Liver (tissue), 9 donors: ENCODE data around the gene POLD2. TPM values are rescaled to one million over a fixed set of nuclear protein-coding genes. Genes with fewer than 3 reads are reported as not detected.

ENCODE experiments used
- DNase-seq: peaks from one replicate; pipeline ENCODE4 v3.0.0-alpha.2; 2017; ENCODE audit warnings: low spot score
- H3K27ac ChIP-seq, 2 donors: one replicate each; pipeline ENCODE4 v1.7.0; 2013; ENCODE audit warnings: inconsistent platforms in 2 of 2, low read length in 2 of 2, control low read depth in 1 of 2, low read depth in 1 of 2, mild to moderate bottlenecking in 1 of 2
- H3K27me3 ChIP-seq, 4 donors: one replicate each; pipeline versions ENCODE4 v1.6.1 to v1.7.0; 2013; ENCODE audit warnings: low read length in 3 of 4, inconsistent platforms in 1 of 4, mild to moderate bottlenecking in 1 of 4, moderate library complexity in 1 of 4; ENCODE audit not compliant: control insufficient read depth in 4 of 4, insufficient read depth in 4 of 4
- H3K36me3 ChIP-seq, 4 donors: one replicate each; pipeline versions ENCODE4 v1.6.1 to v1.7.0; 2013; ENCODE audit warnings: low read length in 3 of 4, mild to moderate bottlenecking in 3 of 4, low read depth in 1 of 4, moderate library complexity in 1 of 4; ENCODE audit not compliant: control insufficient read depth in 4 of 4, insufficient read depth in 3 of 4
- H3K4me1 ChIP-seq, 4 donors: one replicate each; pipeline versions ENCODE4 v1.6.1 to v1.7.0; 2013; ENCODE audit warnings: low read length in 3 of 4, mild to moderate bottlenecking in 3 of 4, moderate library complexity in 1 of 4; ENCODE audit not compliant: control insufficient read depth in 4 of 4, insufficient read depth in 4 of 4
- H3K4me3 ChIP-seq, 3 donors: one replicate each; pipeline versions ENCODE4 v1.6.1 to v1.7.0; 2013; ENCODE audit warnings: low read length in 3 of 3, control low read depth in 1 of 3, low read depth in 1 of 3, mild to moderate bottlenecking in 1 of 3
- H3K9ac ChIP-seq, 2 donors: one replicate each; pipeline ENCODE4 v1.7.0; 2013; ENCODE audit warnings: low read length in 2 of 2, mild to moderate bottlenecking in 2 of 2, moderate library complexity in 2 of 2, control low read depth in 1 of 2, low read depth in 1 of 2
- H3K9me3 ChIP-seq, 4 donors: one replicate each; pipeline versions ENCODE4 v1.6.1 to v1.7.0; 2013; ENCODE audit warnings: low read length in 3 of 4; ENCODE audit not compliant: control insufficient read depth in 4 of 4
- CTCF ChIP-seq: fragments of 150-350 bp; IDR thresholded peaks from 2 replicates; pipeline ENCODE4 v1.5.1; 2017; ENCODE audit warnings: improper control_type of control experiment, low read depth, low read length; ENCODE audit not compliant: missing input control
- EGR1 ChIP-seq, 2 donors: IDR thresholded peaks; 2 replicates each; pipeline ENCODE4 v1.6.1; 2016 to 2018; ENCODE audit warnings: antibody characterized with exemption in 2 of 2, low read depth in 2 of 2
- FOXA1 ChIP-seq: IDR thresholded peaks from 2 replicates; pipeline ENCODE4 v1.6.1; 2016; ENCODE audit warnings: antibody characterized with exemption
- FOXA2 ChIP-seq: IDR thresholded peaks from 2 replicates; pipeline ENCODE4 v1.6.1; 2016; ENCODE audit warnings: antibody characterized with exemption
- GABPA ChIP-seq, 2 donors: IDR thresholded peaks in 1 of 2; conservative IDR thresholded peaks in 1 of 2; 2 replicates each; pipeline ENCODE4 v1.6.1; 2016; ENCODE audit warnings: antibody characterized with exemption in 2 of 2, mild to moderate bottlenecking in 1 of 2, moderate library complexity in 1 of 2
- HNF4A ChIP-seq, 2 donors: conservative IDR thresholded peaks; 2 replicates each; pipeline ENCODE4 v1.6.1; 2016; ENCODE audit warnings: antibody characterized with exemption in 2 of 2, mild to moderate bottlenecking in 2 of 2
- HNF4G ChIP-seq: IDR thresholded peaks from 2 replicates; pipeline ENCODE4 v1.6.1; 2016; ENCODE audit warnings: antibody characterized with exemption
- JUND ChIP-seq, 2 donors: IDR thresholded peaks; 2 replicates each; pipeline ENCODE4 v1.6.1; 2016; ENCODE audit warnings: antibody characterized with exemption in 2 of 2
- NR2F2 ChIP-seq: IDR thresholded peaks from 2 replicates; pipeline ENCODE4 v1.6.1; 2016; ENCODE audit warnings: antibody characterized with exemption
- RAD21 ChIP-seq, 2 donors: IDR thresholded peaks; 2 replicates each; pipeline ENCODE4 v1.6.1; 2016; ENCODE audit warnings: antibody characterized with exemption in 2 of 2, mild to moderate bottlenecking in 2 of 2
- RXRA ChIP-seq, 2 donors: IDR thresholded peaks; 2 replicates each; pipeline ENCODE4 v1.6.1; 2017 to 2018; ENCODE audit warnings: antibody characterized with exemption in 2 of 2, mild to moderate bottlenecking in 1 of 2
- SP1 ChIP-seq: IDR thresholded peaks from 2 replicates; pipeline ENCODE4 v1.6.1; 2018; ENCODE audit warnings: antibody characterized with exemption, mild to moderate bottlenecking
- TAF1 ChIP-seq: conservative IDR thresholded peaks from 2 replicates; pipeline ENCODE4 v1.6.1; 2016; ENCODE audit warnings: antibody characterized with exemption, mild to moderate bottlenecking
- YY1 ChIP-seq: IDR thresholded peaks from 2 replicates; pipeline ENCODE4 v1.6.1; 2016; ENCODE audit warnings: antibody characterized with exemption, mild to moderate bottlenecking
- WGBS: extraction: QIAGEN DNeasy Blood & Tissue Kit; methylation state at CpG from one replicate; pipeline ENCODE4 v1.1.7; 2013; 5-methylcytosine and 5-hydroxymethylcytosine counted together
- polyA plus RNA-seq, 2 donors: library from polyadenylated mRNA; stranded (reverse) in 1 of 2; unstranded in 1 of 2; fragments of 200-250 nt in 1 of 2; fragments of >200 nt in 1 of 2; fragmentation: Nextera tagmentation in 1 of 2; extraction: Ambion mirVana in 1 of 2; gene quantifications; one replicate each; pipeline versions ENCODE4 v1.2.1 to v1.2.3, GENCODE V29; 2013 to 2015
- total RNA-seq, 2 donors: library from RNA; depleted of rRNA; stranded (reverse); fragments of >200 nt; gene quantifications; one replicate each; pipeline ENCODE4 v1.2.3, GENCODE V29; 2014
- TF ChIP-seq, protein P1 (sequence below): IDR thresholded peaks from 2 replicates; pipeline ENCODE4 v1.6.1; 2016; ENCODE audit warnings: antibody characterized with exemption, mild to moderate bottlenecking
- TF ChIP-seq, protein P2 (sequence below): IDR thresholded peaks from 2 replicates; pipeline ENCODE4 v1.6.1; 2016; ENCODE audit warnings: antibody characterized with exemption
- TF ChIP-seq, protein P3 (sequence below): IDR thresholded peaks from 2 replicates; pipeline ENCODE4 v1.6.1; 2016; ENCODE audit warnings: antibody characterized with exemption
- donor health status: healthy.
- donor health status: healthy.
- donor health status: healthy.
- donor health status: healthy.
- donor health status: healthy.

Gene POLD2
- total and polyA plus RNA-seq, 4 donors = 53.9 to 101 (median 85.3) TPM

DNA sequence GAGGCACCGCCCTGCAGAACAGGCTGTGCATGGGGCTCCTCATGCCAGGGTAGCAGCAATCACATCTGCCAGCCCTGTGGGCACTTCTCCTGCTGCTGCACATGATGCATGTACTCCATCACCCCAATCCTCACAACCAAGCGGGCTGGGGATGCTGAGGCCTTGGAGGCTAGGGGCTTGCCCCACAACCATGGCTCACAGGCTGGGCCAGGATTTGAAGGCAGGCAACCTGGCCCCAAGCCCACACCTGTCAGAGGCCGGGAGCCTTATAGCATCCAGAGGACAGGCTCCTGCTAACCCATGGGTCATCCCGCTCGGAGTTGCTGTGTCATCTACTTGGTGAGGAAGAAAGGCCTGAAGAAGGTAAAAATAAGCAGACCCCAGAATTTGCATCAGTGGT, 43.2 kb downstream of the POLD2 start:
- no peak for DNase-seq
- Histone ChIP-seq H3K27ac (no peak overlapping the region), H3K9me3 (no peaks in the 10 kb centered on the region), H3K36me3 (peaks cover 5 to 37% (median 15%) of the 10 kb centered on the region in 4 donors), H3K9ac (no peak overlapping the region), H3K4me3 (no peak overlapping the region), H3K27me3 (no peaks in the 10 kb centered on the region), H3K4me1 (peaks cover 13 to 53% (median 31%) of the 10 kb centered on the region in 4 donors)
- WGBS = 93% methylated on average over 5 of the region's 5 CpGs
- no peak for TF ChIP-seq JUND (IDR thresholded peaks at IDR 0.05)
- TF ChIP-seq, protein P1, sequence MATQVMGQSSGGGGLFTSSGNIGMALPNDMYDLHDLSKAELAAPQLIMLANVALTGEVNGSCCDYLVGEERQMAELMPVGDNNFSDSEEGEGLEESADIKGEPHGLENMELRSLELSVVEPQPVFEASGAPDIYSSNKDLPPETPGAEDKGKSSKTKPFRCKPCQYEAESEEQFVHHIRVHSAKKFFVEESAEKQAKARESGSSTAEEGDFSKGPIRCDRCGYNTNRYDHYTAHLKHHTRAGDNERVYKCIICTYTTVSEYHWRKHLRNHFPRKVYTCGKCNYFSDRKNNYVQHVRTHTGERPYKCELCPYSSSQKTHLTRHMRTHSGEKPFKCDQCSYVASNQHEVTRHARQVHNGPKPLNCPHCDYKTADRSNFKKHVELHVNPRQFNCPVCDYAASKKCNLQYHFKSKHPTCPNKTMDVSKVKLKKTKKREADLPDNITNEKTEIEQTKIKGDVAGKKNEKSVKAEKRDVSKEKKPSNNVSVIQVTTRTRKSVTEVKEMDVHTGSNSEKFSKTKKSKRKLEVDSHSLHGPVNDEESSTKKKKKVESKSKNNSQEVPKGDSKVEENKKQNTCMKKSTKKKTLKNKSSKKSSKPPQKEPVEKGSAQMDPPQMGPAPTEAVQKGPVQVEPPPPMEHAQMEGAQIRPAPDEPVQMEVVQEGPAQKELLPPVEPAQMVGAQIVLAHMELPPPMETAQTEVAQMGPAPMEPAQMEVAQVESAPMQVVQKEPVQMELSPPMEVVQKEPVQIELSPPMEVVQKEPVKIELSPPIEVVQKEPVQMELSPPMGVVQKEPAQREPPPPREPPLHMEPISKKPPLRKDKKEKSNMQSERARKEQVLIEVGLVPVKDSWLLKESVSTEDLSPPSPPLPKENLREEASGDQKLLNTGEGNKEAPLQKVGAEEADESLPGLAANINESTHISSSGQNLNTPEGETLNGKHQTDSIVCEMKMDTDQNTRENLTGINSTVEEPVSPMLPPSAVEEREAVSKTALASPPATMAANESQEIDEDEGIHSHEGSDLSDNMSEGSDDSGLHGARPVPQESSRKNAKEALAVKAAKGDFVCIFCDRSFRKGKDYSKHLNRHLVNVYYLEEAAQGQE = no peak
- no peak for TF ChIP-seq YY1
- TF ChIP-seq, protein P2, sequence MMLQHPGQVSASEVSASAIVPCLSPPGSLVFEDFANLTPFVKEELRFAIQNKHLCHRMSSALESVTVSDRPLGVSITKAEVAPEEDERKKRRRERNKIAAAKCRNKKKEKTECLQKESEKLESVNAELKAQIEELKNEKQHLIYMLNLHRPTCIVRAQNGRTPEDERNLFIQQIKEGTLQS = no peak
- no peak for TF ChIP-seq TAF1
- no peak for TF ChIP-seq RAD21 (IDR thresholded peaks at IDR 0.05)
- TF ChIP-seq FOXA1 = no peak
- no peak for TF ChIP-seq CTCF
- no peak for TF ChIP-seq NR2F2
- no peak for TF ChIP-seq RXRA (IDR thresholded peaks at IDR 0.05)

DNA sequence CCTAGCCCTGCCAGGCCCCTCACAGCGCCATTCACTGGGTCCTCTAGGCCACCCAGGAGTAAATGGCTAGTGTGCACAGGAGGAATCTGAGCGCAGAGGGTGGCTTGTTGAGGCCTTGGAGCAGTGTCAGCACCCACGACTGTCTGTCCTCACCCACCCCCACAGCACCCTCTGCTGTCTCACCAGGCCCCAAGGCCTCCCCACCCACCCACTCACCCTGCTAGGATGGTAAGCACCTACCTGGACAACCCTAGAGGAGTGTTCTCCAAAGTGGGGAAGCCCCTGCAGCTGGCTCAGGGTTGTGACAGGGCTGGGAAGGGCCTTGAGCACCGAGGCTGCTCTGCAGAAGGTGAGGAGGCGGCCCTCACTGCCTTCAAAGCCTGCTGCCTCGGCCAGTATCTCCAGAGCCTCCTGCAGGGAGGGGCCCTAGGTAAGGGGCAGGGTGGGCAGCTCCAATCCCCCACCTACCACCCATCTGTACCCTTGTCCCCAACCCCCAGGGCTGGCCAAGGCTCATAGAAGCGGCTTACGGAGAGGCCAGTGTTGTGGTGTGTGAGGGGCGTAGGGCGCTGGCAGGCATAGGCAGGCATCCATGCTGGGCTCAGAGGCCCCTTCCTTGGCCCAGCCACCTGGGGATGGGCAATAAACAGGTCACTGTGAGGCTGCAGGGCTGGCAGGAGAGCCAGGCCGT, 43.9 kb downstream of the POLD2 start:
- WGBS = 89% methylated on average over 11 of the region's 11 CpGs
- no peak for DNase-seq
- Histone ChIP-seq H3K9me3 (no peaks in the 10 kb centered on the region), H3K27me3 (no peaks in the 10 kb centered on the region), H3K27ac (no peak overlapping the region), H3K9ac (no peak overlapping the region), H3K4me3 (no peak overlapping the region), H3K4me1 (peaks cover 13 to 56% (median 33%) of the 10 kb centered on the region in 4 donors), H3K36me3 (peaks cover 5 to 37% (median 15%) of the 10 kb centered on the region in 4 donors)
- TF ChIP-seq RAD21 (IDR thresholded peaks at IDR 0.05) (no peak), CTCF (no peak), JUND (IDR thresholded peaks at IDR 0.05) (no peak), HNF4A (conservative IDR thresholded peaks at IDR 0.05) (no peak), FOXA2 (no peak), YY1 (no peak), FOXA1 (no peak), GABPA (IDR thresholded peaks at IDR 0.05 in 1 of 2, conservative IDR thresholded peaks at IDR 0.05 in 1 of 2) (no peak), SP1 (no peak), RXRA (IDR thresholded peaks at IDR 0.05) (no peak), HNF4G (no peak), EGR1 (IDR thresholded peaks at IDR 0.05; ENCODE audit: low read depth in 2 of 2) (no peak), NR2F2 (no peak)
- TF ChIP-seq, protein P3, sequence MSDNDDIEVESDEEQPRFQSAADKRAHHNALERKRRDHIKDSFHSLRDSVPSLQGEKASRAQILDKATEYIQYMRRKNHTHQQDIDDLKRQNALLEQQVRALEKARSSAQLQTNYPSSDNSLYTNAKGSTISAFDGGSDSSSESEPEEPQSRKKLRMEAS = no peak
- TF ChIP-seq, protein P1 = no peak
- TF ChIP-seq, protein P2 = no peak
